Activated naive CD8-positive, alpha-beta T cell treated with anti-CD3 and anti-CD28 coated beads, Interleukin-2, amount 50 U/mL, for 16 hours (primary cell): ENCODE results near the gene SP3.

Experiments
- DNase-seq: peaks from one replicate; pipeline ENCODE4 v3.0.0-alpha.2; 2020; ENCODE audit warnings: low read depth, low spot score

SP3 gene

DNA sequence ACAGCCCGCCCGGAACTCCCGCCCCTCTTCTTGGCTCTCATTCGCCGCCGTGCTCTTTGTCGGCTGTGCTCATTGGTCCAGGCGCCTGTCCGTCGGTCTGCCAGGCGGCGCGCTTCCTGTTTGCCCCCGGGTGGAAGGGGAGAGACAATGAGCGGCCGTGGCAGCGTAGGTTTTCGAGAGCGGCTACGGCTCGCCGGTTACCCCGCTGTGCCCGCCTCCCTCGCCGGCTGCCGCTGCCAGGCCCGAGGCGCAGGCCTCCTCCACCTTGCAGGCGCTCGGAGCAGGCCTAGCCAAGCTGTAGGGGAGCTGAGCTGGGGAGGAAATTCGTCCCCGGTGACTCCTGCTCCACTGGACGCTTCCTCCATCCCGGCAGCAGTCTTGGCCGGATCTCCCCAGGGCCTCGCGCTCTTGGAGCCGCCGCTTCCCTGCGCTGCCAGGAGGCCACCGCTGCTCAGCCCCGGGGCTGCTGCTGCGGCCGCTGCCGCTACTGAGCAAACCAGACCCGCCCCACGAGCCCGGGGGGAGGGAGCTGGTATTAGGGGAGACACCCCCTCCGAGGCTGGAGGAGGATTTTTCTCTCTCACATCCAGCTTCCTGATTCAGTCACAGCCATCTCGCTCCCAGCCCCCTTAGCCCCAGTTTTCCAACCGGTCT is at the start of gene SP3:
Gene SP3, minus strand, starts transcription at position 2 of the 654 bp plus-strand sequence. CDS start 202 bp downstream, outside the sequence.
- peak; percentile 88 for DNase-seq

DNA sequence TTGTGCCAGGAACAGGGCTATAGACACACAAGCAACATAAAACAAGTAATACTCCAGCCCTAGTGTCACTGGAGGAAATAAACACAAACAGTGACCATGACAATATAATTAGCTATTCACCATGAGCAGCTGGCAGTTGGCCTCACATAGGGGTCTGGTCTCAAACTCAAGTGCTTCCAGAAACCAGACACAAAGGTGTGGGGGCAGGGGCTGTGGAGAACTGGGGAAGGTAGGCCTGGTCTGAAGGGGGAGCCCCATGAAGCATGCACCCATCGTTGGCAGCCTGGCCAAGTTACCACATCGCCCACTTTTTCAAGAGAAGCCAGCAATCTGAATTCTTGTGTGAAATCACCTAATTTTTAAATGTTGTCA is 49.5 kb upstream of the SP3 start:
- DNase-seq = no peak

DNA sequence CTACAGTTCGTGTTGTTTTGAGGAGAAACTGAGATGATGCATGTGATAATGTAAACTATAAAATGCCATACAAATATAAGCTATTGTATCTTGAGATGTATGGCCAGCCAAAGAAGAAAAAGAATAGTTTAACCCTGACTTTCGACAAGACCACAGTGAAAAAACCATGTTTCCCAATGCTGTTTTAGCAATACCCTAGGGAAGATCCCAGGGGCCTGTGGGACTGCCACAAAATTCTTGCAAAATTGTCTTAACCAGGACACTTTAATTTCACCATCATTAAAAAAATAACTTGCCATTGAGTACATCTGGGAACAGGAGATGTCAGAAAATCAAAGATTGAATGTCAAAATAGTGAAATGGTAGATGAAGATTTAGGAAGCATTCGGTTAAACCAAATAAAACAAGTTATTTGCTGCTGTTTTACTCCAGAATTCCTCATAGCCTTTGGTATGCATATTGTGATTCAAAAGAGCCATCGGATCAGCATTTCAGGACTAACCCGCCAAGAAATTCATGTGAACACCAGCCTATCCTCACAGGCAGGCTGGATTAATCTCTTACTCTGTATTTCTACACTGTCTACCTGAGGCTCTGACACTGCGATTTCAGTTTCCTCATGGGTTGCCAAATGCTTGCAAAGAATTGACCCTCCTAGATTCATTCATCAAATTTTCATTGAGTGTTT is 49.0 kb upstream of the SP3 start:
- no peak for DNase-seq

DNA sequence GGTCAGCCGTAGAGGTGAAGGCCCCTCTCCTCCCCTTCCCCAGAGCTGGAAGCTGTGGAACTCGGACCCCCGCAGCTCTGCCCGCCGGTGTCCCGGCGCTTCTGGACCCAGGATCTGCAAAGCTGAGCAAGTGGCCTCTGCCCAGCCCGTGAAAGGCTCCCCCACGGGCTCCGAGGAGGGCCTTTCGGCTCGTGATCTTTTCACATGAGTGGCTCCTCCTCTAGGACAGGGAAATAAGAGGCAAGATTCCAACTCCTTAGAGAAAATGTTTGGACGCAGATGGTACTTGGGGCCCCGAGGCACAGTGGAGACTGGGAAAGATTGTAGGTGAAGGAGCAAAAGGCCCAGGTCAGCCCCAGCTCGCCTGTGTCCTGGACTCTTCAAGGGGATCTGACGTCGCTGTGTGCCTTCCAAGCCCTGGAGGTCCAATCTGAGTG is 48.2 kb upstream of the SP3 start:
- DNase-seq = no peak

DNA sequence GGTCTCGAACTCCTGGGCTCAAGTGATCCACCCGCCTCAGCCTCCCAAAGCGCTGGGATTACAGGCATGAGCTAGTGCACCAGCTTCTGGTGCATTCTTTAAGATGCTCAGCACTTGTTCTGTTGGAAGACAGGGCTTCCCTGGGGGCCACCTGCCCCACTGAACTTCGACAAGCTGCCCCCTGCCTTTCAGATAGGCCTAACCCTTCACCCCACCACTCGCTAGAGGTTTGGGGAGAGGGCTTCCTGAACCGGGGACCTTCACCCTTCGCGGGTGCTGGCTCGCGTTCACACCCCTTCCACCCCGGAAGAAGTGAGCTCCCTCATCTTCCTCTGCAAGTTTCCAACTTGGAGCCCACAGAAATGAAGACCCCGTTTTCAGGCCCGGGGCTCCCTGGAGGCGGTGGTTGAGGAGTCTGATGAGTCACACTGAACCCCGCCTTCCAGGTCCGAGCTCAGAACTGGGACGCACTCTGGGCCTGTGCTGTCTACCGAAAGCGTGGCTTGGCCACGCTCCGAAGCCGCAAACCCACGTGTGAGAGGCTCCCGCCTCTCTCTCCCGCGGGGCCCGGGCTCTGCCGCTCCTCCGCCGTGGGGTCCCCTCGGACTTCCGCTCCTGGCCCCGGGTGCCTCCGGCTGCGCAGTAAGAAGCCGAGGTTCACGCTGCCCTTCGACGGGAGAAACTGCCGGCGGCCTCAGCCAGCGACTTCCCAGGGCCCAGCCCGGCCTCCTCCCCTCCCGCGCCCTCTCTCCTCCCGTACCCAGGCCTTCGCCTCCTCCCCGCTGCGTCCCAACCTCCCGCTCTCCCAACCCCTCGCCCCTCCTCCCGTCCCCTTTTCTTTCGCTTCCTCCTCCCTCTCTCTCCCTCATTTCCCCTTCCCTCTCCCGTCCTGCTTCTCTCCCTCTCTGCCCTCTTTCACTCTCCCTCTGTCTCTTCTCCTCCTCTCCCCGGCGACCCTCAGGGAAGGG is 47.5 kb upstream of the SP3 start:
- DNase-seq = no peak

DNA sequence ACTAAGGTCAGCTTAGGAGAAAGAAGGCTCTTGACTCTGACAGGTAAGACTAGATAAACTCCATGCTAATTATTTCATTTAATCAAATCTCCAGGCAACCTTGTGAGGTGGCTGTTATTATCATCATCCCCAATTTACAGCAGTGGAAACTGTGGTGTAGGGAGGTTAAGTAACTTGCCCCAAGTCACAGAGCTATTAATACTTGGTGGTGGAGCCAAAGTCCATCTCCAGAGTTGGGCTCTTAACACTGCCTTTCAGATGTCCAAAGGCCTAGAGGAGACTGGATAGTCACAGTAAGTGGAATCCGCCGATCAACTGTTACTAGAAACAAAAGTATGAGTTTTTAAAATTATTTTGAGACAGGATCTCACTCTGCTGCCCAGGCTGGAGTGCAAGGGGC is 46.6 kb upstream of the SP3 start:
- no peak for DNase-seq

DNA sequence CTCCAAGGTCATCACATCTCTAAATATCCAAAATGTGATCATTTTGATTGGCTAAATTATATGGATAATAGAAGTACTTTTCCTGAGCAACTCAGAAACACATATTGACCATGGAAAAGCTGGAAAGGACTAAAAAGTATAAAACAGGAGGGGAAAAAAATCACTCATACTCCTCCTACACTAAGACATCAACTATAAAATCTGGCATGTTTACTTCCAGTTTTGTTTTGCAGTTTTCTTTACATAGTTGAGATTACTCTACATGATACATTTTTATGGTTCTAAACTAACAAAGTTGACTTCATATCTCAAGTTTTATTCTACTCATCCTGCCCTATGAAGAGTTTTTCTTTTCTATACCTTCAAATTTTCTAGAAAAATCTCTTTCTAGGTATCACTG is 46.0 kb upstream of the SP3 start:
- no peak for DNase-seq

DNA sequence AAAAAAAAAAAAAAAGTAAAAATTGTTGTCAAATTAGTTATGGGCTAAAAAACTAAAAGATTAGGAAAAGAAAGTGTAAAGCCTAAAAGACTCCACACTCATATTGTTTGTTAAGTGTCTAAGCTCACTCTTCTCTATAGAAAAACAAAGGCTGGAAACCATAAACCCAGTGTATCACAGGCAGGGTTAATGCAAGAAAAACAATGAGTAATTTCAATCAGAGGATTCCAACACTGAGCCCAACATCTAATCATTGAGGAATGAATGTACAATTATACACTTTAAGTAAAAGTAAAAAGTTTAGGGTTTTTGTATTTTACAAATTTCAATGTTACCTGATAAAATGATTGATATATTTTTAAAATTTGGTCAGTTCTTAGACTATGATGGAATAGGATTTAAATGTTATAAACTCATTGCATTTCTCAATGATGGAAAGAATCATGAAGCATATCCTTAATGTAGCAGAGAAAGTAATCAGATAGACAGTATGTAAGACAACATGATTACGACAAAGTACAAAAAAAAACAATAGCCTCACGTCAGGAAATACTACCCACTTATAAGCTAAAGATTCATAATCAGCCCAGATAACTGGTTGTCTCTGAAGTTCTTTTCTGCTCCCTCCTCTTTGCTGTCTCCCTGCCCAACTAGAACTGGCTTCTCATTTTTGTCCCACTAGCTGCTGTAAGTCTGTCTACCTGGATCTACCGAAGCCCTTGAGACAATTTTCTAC is 44.5 kb upstream of the SP3 start:
- DNase-seq = no peak

DNA sequence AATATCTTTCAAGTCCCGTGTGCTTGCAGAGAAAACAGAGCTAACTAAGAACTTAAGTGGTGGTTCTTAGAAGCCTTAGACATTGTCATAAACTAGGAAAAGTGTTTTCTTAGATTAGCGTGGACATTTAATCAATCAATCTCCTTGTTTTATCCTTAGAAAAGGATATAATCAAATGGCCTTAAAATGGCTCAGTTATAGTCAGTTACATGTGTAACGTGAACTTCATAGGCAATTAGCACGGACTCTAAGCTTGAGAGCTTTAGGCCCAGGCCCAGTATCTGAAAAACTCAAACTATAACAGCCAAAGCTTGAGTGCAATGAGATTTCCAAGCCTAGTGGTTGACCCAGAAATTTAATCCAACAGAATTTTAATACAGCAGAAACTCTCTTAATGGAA is 43.5 kb upstream of the SP3 start:
- no peak for DNase-seq

DNA sequence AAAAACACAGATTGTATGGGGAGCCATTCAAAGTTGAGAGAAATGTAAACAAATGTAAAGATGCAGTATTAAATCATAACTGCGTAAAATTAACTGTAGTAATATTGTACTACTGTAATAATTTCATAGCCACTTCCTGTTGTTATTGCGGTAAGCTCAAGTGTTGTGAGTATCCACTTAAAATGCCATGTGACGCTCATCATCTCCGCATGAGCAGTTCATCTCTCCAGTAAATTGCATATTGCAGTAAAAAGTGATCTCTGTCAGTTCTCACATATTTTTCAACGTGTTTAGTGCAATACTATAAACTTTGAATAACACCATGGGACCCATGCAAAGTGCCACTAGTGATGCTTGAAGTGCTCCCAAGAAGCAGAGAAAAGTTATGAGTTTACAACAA is 41.8 kb upstream of the SP3 start:
- no peak for DNase-seq

DNA sequence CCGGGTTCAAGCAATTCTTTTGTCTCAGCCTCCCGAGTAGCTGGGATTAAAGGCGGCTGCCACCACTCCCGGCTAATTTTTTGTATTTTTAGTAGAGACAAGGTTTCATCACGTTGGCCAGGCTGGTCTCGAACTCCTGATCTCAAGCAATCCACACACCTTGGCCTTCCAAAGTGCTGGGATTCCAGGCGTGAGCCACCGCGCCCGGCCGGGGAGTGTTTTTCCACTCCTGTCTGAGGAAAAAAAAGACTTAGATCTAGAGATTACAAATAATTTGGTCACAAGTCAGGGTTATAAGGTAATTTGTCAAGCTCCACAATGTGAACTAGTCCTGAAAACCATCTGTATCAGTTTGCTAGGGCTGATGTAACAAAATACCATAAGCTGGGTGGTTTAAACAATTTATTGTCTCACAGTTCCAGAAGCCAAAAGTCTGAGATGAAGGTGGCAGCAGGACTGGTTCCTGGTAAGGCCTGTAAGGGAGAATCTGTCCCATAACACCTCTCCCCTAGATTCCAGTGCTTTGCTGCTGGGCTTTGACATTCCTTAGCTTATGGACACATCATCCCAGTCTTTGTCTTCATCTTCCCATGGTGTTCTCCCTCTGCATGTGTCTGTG is 40.7 kb upstream of the SP3 start:
- no peak for DNase-seq

DNA sequence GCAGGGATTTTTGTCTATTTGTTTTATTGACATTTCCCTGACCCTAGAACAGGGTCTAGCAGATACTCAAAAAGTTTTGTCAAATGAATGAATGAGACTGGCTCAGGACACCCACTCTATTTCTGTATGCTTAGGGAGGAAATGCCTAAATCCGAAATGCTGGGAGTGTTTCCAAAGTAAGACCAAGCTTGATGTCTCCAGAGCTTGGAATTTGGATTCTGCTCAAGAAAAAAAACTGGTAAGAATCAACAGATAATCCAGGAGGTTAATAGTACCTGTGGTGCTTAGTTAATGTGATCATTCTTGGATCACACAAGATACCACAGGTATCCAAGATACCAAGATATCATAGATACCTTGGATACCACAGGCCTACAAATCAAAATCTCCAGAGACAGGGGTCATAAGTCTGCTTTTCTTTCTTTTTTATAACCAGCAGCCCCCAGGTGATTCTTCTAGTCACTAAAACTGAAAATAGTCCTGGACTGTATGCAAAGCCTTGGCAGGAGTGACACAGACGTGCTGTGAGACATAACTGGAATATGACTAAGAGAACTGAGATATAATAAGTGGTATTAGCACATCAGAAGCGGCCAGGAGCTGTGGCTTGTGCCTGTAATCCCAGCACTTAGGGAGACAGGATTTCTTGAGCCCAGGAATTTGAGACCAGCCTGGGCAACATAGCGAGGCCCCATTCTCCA is 39.9 kb upstream of the SP3 start:
- no peak for DNase-seq

DNA sequence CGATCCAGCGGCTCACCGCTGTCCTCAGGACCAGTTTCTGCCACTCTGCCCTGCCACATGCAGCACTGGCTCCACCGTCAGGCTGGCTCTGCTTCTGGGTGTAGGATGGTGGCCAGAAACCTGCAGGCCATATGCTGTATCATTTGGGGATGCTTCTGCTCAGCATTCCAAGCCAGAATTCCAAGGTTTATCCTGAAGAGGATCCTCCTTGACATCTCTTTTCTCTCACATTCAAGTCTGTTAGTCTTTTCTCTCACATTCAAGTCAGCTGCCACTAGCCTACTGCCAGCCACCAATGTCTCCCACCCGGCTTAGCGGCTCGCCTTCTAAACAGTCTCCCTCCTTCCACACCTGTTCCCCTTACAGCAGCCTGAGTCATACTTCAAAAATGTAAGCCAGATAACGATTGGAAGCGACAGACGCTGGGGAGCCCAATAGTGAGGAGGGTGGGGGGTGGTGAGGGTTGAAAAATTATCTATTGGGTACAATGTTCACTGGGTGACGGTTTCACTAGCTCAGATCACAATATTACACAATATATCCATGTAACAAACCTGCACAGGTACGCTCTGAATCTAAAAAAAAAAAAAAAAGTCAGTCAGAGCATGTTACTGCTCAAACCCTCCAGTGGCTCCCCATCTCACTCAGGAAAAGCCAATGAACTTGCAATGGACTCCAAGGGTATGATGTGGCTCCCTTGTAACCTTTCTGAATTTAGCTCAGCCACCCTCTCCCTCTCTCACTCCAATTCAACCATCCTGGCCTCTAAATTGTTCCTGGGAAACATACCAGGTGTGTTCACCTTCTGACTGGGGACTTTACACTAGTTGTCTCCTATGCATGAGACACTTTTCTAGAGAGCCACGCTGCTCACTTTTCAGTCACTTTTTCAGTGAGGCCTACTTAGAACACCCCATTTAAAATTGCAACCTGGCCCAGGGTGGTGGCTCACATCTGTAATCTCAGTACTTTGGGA is 38.8 kb upstream of the SP3 start:
- DNase-seq = no peak

DNA sequence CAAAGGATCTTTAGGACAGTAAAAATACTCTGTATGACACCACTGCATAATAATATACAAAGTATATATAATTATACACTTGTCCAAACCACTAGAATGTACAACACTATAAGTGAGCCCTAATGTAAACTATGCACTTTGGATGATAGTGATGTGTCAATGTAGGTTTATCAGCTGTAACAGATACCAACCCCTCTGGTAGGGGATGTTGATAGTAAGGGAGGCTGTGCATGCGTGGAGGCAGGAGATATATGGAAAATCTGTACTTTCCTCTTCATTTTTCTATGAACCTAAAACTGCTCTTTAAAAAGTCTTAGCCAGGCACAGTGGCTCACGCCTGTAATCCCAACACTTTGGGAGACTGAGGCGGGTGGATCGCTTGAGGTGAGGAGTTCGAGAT is 37.5 kb upstream of the SP3 start:
- no peak for DNase-seq

DNA sequence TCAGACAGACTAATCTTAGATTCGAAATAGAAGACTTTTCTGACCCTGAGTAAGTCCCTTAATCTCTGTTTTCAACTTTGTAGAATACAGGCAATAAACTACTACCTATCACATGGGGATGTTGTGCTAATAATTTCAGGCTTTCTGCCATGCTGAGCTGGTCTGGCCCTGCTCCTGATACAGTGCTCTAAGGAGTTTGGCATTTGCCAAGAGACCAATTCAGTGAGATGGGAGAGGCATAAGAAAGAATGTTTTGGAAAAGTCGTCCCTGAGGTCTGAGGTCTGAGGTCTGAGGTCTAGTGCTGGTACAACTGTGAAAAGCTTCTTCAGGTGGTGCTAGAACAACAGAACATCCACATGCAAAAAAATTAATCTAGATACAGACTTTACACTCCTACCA is 35.9 kb upstream of the SP3 start:
- DNase-seq = no peak

DNA sequence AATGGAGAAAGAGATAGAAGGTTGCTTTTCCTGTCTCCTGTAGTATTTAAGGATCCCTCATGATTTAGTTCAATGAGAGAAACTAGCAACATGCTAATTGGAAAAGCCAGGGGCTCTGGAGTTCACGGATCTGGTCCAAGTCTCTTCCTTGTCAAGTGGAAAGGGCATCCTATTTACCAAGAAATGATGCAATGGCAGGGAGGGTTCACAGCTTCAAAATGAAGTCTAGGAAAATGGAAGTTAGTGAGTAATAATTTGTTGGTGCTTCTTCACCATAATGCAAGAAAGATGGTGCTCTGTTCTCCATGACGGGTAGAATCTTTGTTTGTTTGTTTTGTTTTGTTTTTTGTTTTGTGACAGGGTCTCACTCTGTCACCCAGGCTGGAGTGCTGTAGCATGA is 34.6 kb upstream of the SP3 start:
- no peak for DNase-seq

DNA sequence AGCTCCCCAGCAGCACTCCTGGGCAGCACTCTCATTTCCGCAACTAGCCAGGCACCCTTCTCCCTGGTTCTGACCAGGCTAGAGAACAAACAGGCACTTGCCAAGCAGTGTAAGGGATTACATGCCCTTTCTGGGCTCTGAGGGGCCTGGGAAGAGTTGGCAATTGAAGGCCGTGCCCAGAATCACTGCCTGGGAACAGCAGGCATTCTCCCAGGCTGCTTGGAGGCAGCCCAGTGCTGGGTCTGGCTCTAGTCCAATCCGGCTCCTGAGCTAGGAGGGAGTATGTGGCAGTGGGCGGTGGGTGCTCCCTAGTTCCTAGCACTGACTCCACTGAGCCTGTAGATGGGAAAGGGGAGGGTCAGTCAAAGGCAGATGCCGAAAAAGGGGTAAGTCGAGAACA is 34.1 kb upstream of the SP3 start:
- DNase-seq = no peak

DNA sequence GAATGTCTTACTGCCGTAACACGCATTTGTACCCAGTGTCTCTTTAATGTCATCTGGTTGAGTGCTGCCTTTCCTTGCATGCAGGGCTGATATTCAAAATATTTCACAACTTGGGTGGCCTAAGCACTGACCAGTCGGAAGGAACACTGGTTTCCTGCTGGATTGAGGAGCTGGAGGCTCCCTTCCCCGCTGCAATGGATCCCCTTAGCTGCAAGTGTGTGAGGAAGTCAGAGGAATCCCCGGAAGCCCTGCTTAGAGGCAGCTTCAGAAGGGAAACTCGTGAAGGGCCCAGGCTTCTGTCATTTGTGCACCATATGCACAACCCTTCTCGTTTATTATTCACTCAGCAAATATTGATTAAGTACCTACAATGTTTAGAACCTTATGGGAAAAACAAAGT is 33.2 kb upstream of the SP3 start:
- no peak for DNase-seq

DNA sequence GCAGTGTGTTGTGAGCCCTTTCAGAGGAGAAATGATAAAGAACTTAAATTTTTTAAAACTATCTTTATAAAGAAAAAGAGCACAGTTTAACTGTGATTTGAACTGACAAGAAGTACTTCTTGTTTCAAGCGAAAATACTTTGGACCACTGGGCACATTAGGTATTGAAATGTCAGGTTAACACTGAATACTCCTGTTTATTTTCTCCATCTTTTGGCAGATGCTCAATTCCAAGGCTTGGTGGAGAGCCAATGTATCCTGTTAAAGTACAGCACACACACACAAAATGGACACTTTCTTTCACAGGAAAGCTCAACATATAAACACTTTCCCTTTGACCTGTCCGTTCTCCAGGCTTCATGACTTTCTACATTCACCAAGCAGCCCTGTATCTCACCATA is 32.6 kb upstream of the SP3 start:
- DNase-seq = no peak

DNA sequence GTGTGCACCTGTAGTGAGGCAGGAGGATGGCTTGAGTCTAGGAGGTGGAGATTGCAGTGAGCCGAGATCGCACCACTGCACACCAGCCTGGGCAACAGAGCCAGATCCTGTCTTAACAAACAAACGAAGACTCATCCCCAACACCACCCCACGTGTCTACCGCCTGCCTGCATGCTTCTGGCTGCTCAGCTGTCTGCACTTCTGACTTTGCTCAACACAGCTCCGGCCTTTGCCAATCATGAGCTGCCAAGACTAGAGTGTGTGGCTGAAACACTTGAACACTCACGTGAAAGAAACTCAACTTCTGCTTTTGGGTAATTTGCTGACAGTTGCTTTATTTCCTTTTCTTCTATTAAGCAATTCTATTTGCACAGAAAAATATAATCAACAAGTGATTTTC is 32.1 kb upstream of the SP3 start:
- no peak for DNase-seq
